HG03025 (cell line): ENCODE measurements around the gene MT1X.
A peak's percentile ranks its signal among the peaks of the same experiment; 100 is the strongest.
"Not testable (repeated sequence)": the region's sequence is repeated elsewhere in the genome, so short reads cannot be mapped to it uniquely, and the experiment has no call there.

Experiments used
- ATAC-seq: cut with Tn5 transposase; IDR thresholded peaks from one replicate; pipeline ENCODE4 v1.9.1; 2021; ENCODE audit warnings: mild to moderate bottlenecking, moderate library complexity; ENCODE audit not compliant: unreplicated experiment, low FRiP score

The MT1X gene

GRCh38 chr16:56708525-56709442 lies 26.5 kb downstream of the MT1X start:
- no peak for ATAC-seq

GRCh38 chr16:56709443-56710040 lies 27.3 kb downstream of the MT1X start:
- no peak for ATAC-seq

- no peak for ATAC-seq
Observed at GRCh38 chr16:56710181-56710737, 28.0 kb downstream of the MT1X start.

- ATAC-seq, result no peak
Observed at GRCh38 chr16:56711862-56712261, 29.6 kb downstream of the MT1X start.

GRCh38 chr16:56713794-56714193 lies 31.5 kb downstream of the MT1X start:
- no peak for ATAC-seq

GRCh38 chr16:56715126-56715525 lies 32.9 kb downstream of the MT1X start:
- no peak for ATAC-seq

GRCh38 chr16:56716761-56717160 lies 34.5 kb downstream of the MT1X start:
- no peak for ATAC-seq

GRCh38 chr16:56717532-56717931 lies 35.3 kb downstream of the MT1X start:
- ATAC-seq, result not testable (repeated sequence)

GRCh38 chr16:56722200-56722842 lies 40.1 kb downstream of the MT1X start:
- no peak for ATAC-seq

- no peak for ATAC-seq
Observed at GRCh38 chr16:56724191-56724590, 41.9 kb downstream of the MT1X start.

GRCh38 chr16:56726283-56726682 lies 44.0 kb downstream of the MT1X start:
- ATAC-seq, result no peak

GRCh38 chr16:56726926-56727325 lies 44.7 kb downstream of the MT1X start:
- no peak for ATAC-seq

GRCh38 chr16:56728027-56728426 lies 45.8 kb downstream of the MT1X start:
- ATAC-seq, result no peak

- ATAC-seq, result no peak
Observed at GRCh38 chr16:56728980-56729734, 46.9 kb downstream of the MT1X start.

GRCh38 chr16:56729735-56730662 lies 47.7 kb downstream of the MT1X start, which contains the start of gene NUP93:
NUP93 (plus strand) TSS chr16:56730129; CDS start chr16:56748248, 18,119 bp downstream.
- peak; percentile 81 for ATAC-seq

- no peak for ATAC-seq
Observed at GRCh38 chr16:56732366-56732765, 50.1 kb downstream of the MT1X start.

GRCh38 chr16:56732832-56733231 lies 50.6 kb downstream of the MT1X start:
- ATAC-seq, result no peak
